Esophagus squamous epithelium (tissue), 4 donors: Measurements from ENCODE around the gene GPX3.

ENCODE experiments used
- POLR2A ChIP-seq, 4 donors: fragments of 450-650 bp; IDR thresholded peaks; one replicate each; pipeline ENCODE4 v1.6.1; 2017; ENCODE audit warnings: antibody characterized with exemption in 4 of 4, mild to moderate bottlenecking in 4 of 4, moderate library complexity in 3 of 4
- TF ChIP-seq, protein P1 (sequence below), 6 experiments: fragments of 450-650 bp in 4 of 6; fragments of 200-600 bp in 2 of 6; sonication (generic) in 2 of 6; IDR thresholded peaks; one replicate each; pipeline ENCODE4 v1.5.1; 2016 to 2019; ENCODE audit warnings: antibody characterized with exemption in 6 of 6, mild to moderate bottlenecking in 4 of 6, moderate library complexity in 4 of 6

- TF ChIP-seq, protein P1, sequence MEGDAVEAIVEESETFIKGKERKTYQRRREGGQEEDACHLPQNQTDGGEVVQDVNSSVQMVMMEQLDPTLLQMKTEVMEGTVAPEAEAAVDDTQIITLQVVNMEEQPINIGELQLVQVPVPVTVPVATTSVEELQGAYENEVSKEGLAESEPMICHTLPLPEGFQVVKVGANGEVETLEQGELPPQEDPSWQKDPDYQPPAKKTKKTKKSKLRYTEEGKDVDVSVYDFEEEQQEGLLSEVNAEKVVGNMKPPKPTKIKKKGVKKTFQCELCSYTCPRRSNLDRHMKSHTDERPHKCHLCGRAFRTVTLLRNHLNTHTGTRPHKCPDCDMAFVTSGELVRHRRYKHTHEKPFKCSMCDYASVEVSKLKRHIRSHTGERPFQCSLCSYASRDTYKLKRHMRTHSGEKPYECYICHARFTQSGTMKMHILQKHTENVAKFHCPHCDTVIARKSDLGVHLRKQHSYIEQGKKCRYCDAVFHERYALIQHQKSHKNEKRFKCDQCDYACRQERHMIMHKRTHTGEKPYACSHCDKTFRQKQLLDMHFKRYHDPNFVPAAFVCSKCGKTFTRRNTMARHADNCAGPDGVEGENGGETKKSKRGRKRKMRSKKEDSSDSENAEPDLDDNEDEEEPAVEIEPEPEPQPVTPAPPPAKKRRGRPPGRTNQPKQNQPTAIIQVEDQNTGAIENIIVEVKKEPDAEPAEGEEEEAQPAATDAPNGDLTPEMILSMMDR (IDR thresholded peaks at IDR 0.05): no peak
- TF ChIP-seq POLR2A (IDR thresholded peaks at IDR 0.05): peak in 1 of 4 donors; percentile 20
These were observed 10.0 kb downstream of the GPX3 start for GRCh38 chr5:151030379-151030778.
